Measurements from ENCODE around the gene PERM1. TPM values are rescaled to one million over a fixed set of nuclear protein-coding genes. Genes with fewer than 3 reads are reported as not detected.

The PERM1 gene
- total RNA-seq, 6 donors from 2014 or later, result 0.15 to 1.0 (median 0.36) TPM; not detected in 2

DNA sequence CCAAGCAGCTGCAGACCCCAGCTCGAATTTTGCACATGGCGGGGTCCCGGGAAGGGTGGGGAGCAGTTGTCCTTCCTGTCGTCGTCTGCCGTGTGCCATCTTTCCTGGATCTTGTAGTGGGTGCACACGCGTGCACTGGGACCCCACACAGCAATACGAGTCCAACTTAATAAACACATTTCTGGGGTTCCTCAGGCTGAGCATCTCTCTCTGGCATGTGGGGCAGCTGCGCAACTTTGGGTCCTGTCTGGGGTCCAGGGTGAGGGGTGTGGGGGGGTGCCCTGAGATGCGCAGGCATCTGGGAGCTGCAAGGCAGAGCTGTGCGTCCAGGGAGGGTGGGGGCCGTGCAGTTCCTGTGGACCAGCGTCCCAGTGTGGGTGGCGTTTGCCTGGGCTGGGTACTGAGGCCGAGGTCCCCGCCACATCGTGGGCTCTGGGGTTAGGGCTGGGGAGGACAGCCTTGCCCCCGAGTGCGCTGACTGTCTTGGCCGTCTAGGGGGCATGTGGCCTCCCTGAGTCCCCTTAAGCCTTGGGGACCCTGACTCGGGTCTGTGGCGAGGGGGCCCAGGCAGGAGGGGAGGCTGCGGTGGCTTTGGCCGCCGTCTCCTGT, 16.3 kb downstream of the PERM1 start:
- 83 to 84% methylated on average over 2 to 19 of the region's 26 CpGs for WGBS, 2 donors
- Histone ChIP-seq H3K9me3 (no peaks in the 10 kb centered on the region), H3K27ac (peak overlapping the region in 2 of 4 donors; percentile 80 to 89), H3K4me1 (peaks cover 19 to 30% (median 23%) of the 10 kb centered on the region in 4 donors), H3K27me3 (peaks cover 0 to 7% (median 3%) of the 10 kb centered on the region in 4 donors), H3K4me3 (peak overlapping the region in 3 of 4 donors; percentile 50 to 73 (median 72)), H3K36me3 (peaks cover 0 to 14% (median 7%) of the 10 kb centered on the region in 4 donors)
- ATAC-seq (ENCODE audit: low FRiP score in 2 of 2), result no peak
- no peak for TF ChIP-seq POLR2A (IDR thresholded peaks at IDR 0.05)
- TF ChIP-seq POLR2AphosphoS5 (IDR thresholded peaks at IDR 0.05), result no peak
- TF ChIP-seq EP300 (IDR thresholded peaks at IDR 0.05), result no peak
- TF ChIP-seq, protein P1, sequence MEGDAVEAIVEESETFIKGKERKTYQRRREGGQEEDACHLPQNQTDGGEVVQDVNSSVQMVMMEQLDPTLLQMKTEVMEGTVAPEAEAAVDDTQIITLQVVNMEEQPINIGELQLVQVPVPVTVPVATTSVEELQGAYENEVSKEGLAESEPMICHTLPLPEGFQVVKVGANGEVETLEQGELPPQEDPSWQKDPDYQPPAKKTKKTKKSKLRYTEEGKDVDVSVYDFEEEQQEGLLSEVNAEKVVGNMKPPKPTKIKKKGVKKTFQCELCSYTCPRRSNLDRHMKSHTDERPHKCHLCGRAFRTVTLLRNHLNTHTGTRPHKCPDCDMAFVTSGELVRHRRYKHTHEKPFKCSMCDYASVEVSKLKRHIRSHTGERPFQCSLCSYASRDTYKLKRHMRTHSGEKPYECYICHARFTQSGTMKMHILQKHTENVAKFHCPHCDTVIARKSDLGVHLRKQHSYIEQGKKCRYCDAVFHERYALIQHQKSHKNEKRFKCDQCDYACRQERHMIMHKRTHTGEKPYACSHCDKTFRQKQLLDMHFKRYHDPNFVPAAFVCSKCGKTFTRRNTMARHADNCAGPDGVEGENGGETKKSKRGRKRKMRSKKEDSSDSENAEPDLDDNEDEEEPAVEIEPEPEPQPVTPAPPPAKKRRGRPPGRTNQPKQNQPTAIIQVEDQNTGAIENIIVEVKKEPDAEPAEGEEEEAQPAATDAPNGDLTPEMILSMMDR (IDR thresholded peaks at IDR 0.05), result no peak
- DNase-seq, result peak in 1 of 2 donors; percentile 67

DNA sequence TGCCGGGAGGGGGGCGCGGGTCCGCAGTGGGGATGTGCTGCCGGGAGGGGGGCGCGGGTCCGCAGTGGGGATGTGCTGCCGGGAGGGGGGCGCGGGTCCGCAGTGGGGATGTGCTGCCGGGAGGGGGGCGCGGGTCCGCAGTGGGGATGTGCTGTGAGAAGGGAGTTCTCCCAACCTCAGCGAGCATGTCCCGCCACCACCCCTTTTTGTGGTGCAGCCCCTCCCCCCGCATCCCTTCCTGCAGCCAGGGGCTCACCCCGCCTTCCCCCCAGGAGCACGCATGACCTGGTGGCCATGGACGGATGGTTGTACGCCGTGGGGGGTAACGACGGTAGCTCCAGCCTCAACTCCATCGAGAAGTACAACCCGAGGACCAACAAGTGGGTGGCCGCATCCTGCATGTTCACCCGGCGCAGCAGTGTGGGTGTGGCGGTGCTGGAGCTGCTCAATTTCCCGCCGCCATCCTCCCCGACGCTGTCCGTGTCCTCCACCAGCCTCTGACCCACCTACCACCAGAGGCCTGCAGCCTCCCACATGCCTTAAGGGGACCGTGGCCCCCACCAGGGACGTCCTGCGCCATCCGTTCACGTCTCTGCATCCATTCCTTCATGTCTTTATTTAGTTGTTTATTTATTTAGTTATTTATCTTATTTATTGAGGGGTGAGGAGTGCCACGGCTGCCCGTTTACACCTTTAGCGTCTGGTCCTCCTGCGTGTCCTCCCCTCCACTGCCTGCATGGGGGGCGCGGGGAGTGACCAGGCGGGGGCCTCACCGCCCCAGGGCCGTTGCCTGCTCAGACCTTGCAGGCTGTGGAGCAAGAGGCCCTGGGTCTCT, 17.0 kb downstream of the PERM1 start:
- no peak for ATAC-seq (ENCODE audit: low FRiP score in 2 of 2)
- peak in 1 of 2 donors; percentile 64 for DNase-seq
- WGBS, 2 donors, result 95 to 96% methylated on average over 21 to 41 of the region's 51 CpGs

DNA sequence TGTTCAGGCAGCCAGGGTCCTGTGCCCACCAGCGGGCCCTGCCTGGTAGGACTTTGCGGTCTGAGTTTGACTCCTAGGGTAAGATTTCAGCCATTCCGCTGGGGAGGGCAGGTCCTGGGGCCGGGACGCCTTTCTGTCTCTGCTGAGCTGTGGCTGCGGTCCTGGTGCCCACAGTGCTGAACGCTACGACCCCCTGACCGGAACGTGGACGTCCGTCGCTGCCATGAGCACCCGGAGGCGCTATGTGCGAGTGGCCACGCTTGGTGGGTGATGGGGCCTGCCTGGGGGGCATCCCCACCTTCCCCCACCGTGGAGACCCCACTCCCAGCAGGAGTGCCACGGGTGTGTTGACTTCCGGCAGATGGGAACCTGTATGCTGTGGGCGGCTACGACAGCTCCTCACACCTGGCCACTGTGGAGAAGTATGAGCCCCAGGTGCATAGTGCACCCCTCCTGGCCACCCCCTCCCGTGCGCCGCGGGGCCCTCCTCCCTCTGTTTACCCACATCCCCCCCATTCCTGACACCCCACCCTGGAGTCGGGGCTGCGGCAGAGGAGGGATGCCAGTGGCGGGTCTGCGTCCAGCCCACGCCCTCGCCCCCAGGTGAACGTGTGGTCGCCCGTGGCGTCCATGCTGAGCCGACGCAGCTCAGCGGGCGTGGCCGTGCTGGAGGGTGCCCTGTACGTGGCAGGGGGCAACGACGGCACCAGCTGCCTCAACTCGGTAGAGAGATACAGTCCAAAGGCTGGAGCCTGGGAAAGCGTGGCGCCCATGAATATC, 18.0 kb downstream of the PERM1 start:
- DNase-seq (peak in 1 of 2 donors; percentile 79), ATAC-seq (ENCODE audit: low FRiP score in 2 of 2) (no peak)
- Histone ChIP-seq H3K27ac (no peak overlapping the region), H3K27me3 (no peaks in the 10 kb centered on the region), H3K4me3 (no peak overlapping the region), H3K4me1 (peaks cover 27 to 42% (median 33%) of the 10 kb centered on the region in 4 donors), H3K9me3 (no peaks in the 10 kb centered on the region), H3K36me3 (peaks cover 0 to 14% (median 7%) of the 10 kb centered on the region in 4 donors)
- no peak for TF ChIP-seq EP300 (IDR thresholded peaks at IDR 0.05)
- 93 to 96% methylated on average over 13 to 36 of the region's 47 CpGs for WGBS, 2 donors

More for the DNA sequence above, 17.0 kb downstream of the PERM1 start:
- Histone ChIP-seq H3K4me3 (no peak overlapping the region), H3K27ac (no peak overlapping the region), H3K4me1 (peaks cover 22 to 35% (median 27%) of the 10 kb centered on the region in 4 donors), H3K27me3 (no peaks in the 10 kb centered on the region), H3K36me3 (peaks cover 0 to 14% (median 7%) of the 10 kb centered on the region in 4 donors), H3K9me3 (no peaks in the 10 kb centered on the region)
- TF ChIP-seq POLR2AphosphoS5 (IDR thresholded peaks at IDR 0.05) (no peak), POLR2A (IDR thresholded peaks at IDR 0.05) (no peak), EP300 (IDR thresholded peaks at IDR 0.05) (no peak)
- TF ChIP-seq, protein P1 (IDR thresholded peaks at IDR 0.05), result no peak

DNA sequence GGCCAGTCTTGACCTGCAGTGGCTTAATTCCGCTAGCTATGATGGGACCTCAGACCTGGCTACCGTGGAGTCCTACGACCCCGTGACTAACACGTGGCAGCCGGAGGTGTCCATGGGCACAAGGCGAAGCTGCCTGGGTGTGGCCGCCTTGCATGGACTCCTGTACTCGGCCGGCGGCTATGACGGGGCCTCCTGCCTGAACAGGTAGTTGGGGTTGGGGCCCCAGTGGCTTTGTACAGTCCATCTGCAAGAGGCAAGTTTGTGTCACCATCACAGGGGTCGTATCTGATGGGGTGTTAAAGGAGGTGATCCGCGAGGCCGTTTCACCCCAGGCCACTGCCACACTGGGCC, 18.6 kb downstream of the PERM1 start:
- no peak for DNase-seq
- Histone ChIP-seq H3K4me1 (peaks cover 31 to 48% (median 36%) of the 10 kb centered on the region in 4 donors), H3K27me3 (no peaks in the 10 kb centered on the region), H3K36me3 (peaks cover 0 to 14% (median 7%) of the 10 kb centered on the region in 4 donors), H3K4me3 (no peak overlapping the region), H3K27ac (no peak overlapping the region), H3K9me3 (no peaks in the 10 kb centered on the region)
- ATAC-seq (ENCODE audit: low FRiP score in 2 of 2), result no peak
- 96% methylated on average over 11 of the region's 16 CpGs; no CpG with 5 or more reads in 1 of the 2 donors for WGBS, 2 donors
- TF ChIP-seq POLR2A (IDR thresholded peaks at IDR 0.05) (no peak), POLR2AphosphoS5 (IDR thresholded peaks at IDR 0.05) (no peak)

DNA sequence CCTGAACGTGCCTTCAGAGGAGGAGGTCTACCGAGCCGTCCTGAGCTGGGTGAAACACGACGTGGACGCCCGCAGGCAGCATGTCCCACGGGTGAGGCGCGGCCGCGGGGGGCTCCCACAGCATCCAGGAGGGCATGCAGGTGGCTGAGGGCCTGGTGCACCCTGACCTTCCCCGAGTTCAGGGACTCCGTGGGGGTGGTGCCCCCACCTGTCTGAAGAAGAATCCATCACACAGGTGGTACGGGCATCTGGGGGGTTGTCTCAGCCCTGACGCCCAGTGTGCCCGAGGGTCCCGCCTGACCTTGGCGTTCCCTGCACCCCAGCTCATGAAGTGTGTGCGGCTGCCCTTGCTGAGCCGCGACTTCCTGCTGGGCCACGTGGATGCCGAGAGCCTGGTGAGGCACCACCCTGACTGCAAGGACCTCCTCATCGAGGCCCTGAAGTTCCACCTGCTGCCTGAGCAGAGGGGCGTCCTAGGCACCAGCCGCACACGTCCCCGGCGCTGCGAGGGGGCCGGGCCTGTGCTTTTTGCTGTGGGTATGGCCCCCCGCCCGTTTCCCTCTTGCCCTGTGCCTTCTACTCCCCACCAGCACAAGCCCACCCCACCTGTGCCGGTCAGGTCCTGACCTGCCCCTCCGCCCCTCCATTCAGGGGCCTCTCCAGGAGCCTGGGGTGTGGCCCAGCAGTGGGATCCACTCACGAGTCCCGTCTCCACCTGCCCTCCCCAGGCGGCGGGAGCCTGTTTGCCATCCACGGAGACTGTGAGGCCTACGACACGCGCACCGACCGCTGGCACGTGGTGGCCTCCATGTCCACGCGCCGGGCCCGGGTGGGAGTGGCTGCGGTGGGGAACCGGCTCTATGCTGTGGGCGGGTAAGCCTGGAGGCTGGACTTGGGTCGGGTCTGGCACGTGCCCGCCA, 19.3 kb downstream of the PERM1 start:
- DNase-seq (peak in 1 of 2 donors; percentile 85), ATAC-seq (ENCODE audit: low FRiP score in 2 of 2) (no peak)
- no peak for TF ChIP-seq POLR2A (IDR thresholded peaks at IDR 0.05)
- TF ChIP-seq, protein P1 (IDR thresholded peaks at IDR 0.05), result no peak
- no peak for TF ChIP-seq EP300 (IDR thresholded peaks at IDR 0.05)
- no peak for TF ChIP-seq POLR2AphosphoS5 (IDR thresholded peaks at IDR 0.05)
- Histone ChIP-seq H3K27ac (no peak overlapping the region), H3K27me3 (no peaks in the 10 kb centered on the region), H3K4me3 (no peak overlapping the region), H3K36me3 (peaks cover 0 to 14% (median 7%) of the 10 kb centered on the region in 4 donors), H3K9me3 (no peaks in the 10 kb centered on the region), H3K4me1 (peaks cover 37 to 55% (median 42%) of the 10 kb centered on the region in 4 donors)
- WGBS, 2 donors, result 94 to 100% methylated on average over 9 to 54 of the region's 57 CpGs

All from upper lobe of left lung (tissue), 6 donors.